Measurements from ENCODE around the gene MPI.
"Not testable (repeated sequence)": the region's sequence is repeated elsewhere in the genome, so short reads cannot be mapped to it uniquely, and the experiment has no call there.

Gene MPI

GRCh38 chr15:74891469-74891868 lies 1.6 kb downstream of the MPI start:
- DNase-seq, result no peak

GRCh38 chr15:74892313-74892712 lies 2.5 kb downstream of the MPI start:
- DNase-seq, result no peak

GRCh38 chr15:74892931-74893330 lies 3.1 kb downstream of the MPI start:
- DNase-seq, result no peak

- DNase-seq, result no peak
Measured at GRCh38 chr15:74893627-74894026, 3.8 kb downstream of the MPI start.

- DNase-seq, result not testable (repeated sequence)
Measured at GRCh38 chr15:74894383-74894782, 4.5 kb downstream of the MPI start.

GRCh38 chr15:74895830-74896229 lies 6.0 kb downstream of the MPI start:
- no peak for DNase-seq

- no peak for DNase-seq
Measured at GRCh38 chr15:74896316-74896715, 6.5 kb downstream of the MPI start.

- no peak for DNase-seq
Measured at GRCh38 chr15:74897300-74897701, 7.5 kb downstream of the MPI start.

- DNase-seq, result peak; percentile 56
Measured at GRCh38 chr15:74901612-74902063, 11.8 kb downstream of the MPI start.

GRCh38 chr15:74902295-74903075 lies 12.6 kb downstream of the MPI start:
- DNase-seq, result no peak

- no peak for DNase-seq
Measured at GRCh38 chr15:74903676-74904075, 13.8 kb downstream of the MPI start.

GRCh38 chr15:74904190-74904805 lies 14.5 kb downstream of the MPI start:
- no peak for DNase-seq

- no peak for DNase-seq
Measured at GRCh38 chr15:74906067-74906449, 16.2 kb downstream of the MPI start.

- DNase-seq, result peak; percentile 95
Measured at GRCh38 chr15:74906450-74907162, 16.8 kb downstream of the MPI start, which contains the start of gene FAM219B. TSS of gene FAM219B (minus strand) at chr15:74906851. CDS start at chr15:74906800, 51 bp downstream.

GRCh38 chr15:74907163-74907870 lies 17.5 kb downstream of the MPI start:
- DNase-seq, result no peak

GRCh38 chr15:74908635-74909034 lies 18.8 kb downstream of the MPI start:
- no peak for DNase-seq

- no peak for DNase-seq
Measured at GRCh38 chr15:74913041-74913440, 23.2 kb downstream of the MPI start.

GRCh38 chr15:74913799-74914198 lies 24.0 kb downstream of the MPI start:
- DNase-seq, result not testable (repeated sequence)

- DNase-seq, result no peak
Measured at GRCh38 chr15:74917676-74918075, 27.8 kb downstream of the MPI start.

- no peak for DNase-seq
Measured at GRCh38 chr15:74920456-74920855, 30.6 kb downstream of the MPI start.

GRCh38 chr15:74924525-74924924 lies 34.7 kb downstream of the MPI start:
- no peak for DNase-seq

- no peak for DNase-seq
Measured at GRCh38 chr15:74928771-74929198, 38.9 kb downstream of the MPI start.

- DNase-seq, result no peak
Measured at GRCh38 chr15:74933573-74933972, 43.7 kb downstream of the MPI start.

All from right kidney (tissue), 1 donor.